DOHH2 (cell line): ENCODE data around the gene MRTFA.

Source experiments
- CTCF ChIP-seq: fragments of 200-600 bp; sonication (generic); IDR thresholded peaks from one replicate; pipeline ENCODE4 v1.5.1; 2014; ENCODE audit warnings: antibody characterized with exemption, mild to moderate bottlenecking, low read depth, low read length; ENCODE audit not compliant: poor library complexity, severe bottlenecking
- EZH2phosphoT487 ChIP-seq: fragments of 200-600 bp; sonication (generic); IDR thresholded peaks from 2 replicates; pipeline ENCODE4 v1.6.1; 2017; ENCODE audit warnings: borderline replicate concordance, mild to moderate bottlenecking, antibody characterized with exemption, low read length, moderate library complexity, mixed read lengths

- TF ChIP-seq CTCF: no peak
- no peak for TF ChIP-seq EZH2phosphoT487
Observed at GRCh38 chr22:40502919-40503318, 133.6 kb downstream of the MRTFA start.
